Mesenchymal stem cell (in vitro differentiated cells and primary cell): Measurements from ENCODE around the gene RECQL.

ENCODE experiments used
- DNase-seq: peaks from one replicate; pipeline ENCODE4 v3.0.0-alpha.2; 2013
- H2AFZ ChIP-seq: one replicate; pipeline ENCODE4 v1.6.1; 2013; ENCODE audit warnings: low read depth, mild to moderate bottlenecking, control low read depth, inconsistent platforms, low read length, moderate library complexity
- H2AK5ac ChIP-seq: 2 replicates; pipeline ENCODE4 v1.6.1; 2013; ENCODE audit warnings: low read length, moderate library complexity, mild to moderate bottlenecking, inconsistent platforms; ENCODE audit not compliant: severe bottlenecking
- H2BK120ac ChIP-seq: one replicate; pipeline ENCODE4 v1.6.1; 2013; ENCODE audit warnings: low read depth, mild to moderate bottlenecking, inconsistent platforms, low read length, moderate library complexity
- H2BK12ac ChIP-seq, 2 experiments: one replicate each; pipeline ENCODE4 v1.6.1; 2013; ENCODE audit warnings: inconsistent platforms in 2 of 2, low read length in 2 of 2, mild to moderate bottlenecking in 2 of 2, moderate library complexity in 2 of 2, control low read depth in 1 of 2
- H2BK15ac ChIP-seq: one replicate; pipeline ENCODE4 v1.6.1; 2013; ENCODE audit warnings: mild to moderate bottlenecking, low read depth, inconsistent platforms; ENCODE audit not compliant: poor library complexity, severe bottlenecking
- H2BK5ac ChIP-seq: 2 replicates; pipeline ENCODE4 v1.6.1; 2013; ENCODE audit warnings: low read depth, mild to moderate bottlenecking, low read length, control low read depth, inconsistent platforms; ENCODE audit not compliant: poor library complexity, severe bottlenecking
- H3K14ac ChIP-seq, 2 experiments: one replicate each; pipeline ENCODE4 v1.6.1; 2013; ENCODE audit warnings: inconsistent platforms in 2 of 2, low read length in 2 of 2, control low read depth in 1 of 2, mild to moderate bottlenecking in 1 of 2, moderate library complexity in 1 of 2
- H3K18ac ChIP-seq, 2 experiments: one replicate each; pipeline ENCODE4 v1.6.1; 2013; ENCODE audit warnings: inconsistent platforms in 2 of 2, low read length in 2 of 2, control low read depth in 1 of 2, low read depth in 1 of 2, mild to moderate bottlenecking in 1 of 2
- H3K23ac ChIP-seq, 2 experiments: one replicate each; pipeline ENCODE4 v1.6.1; 2013; ENCODE audit warnings: inconsistent platforms in 2 of 2, low read length in 2 of 2, mild to moderate bottlenecking in 2 of 2, moderate library complexity in 2 of 2, control low read depth in 1 of 2
- H3K27ac ChIP-seq: 2 replicates; pipeline ENCODE4 v1.5.1; 2013; ENCODE audit warnings: mild to moderate bottlenecking, moderate library complexity, low read length, control low read depth, inconsistent platforms; ENCODE audit not compliant: poor library complexity, severe bottlenecking
- H3K27me3 ChIP-seq, 2 experiments: 2 replicates each; pipeline versions ENCODE4 v1.6.1 to v1.7.0; 2013; ENCODE audit warnings: low read length in 2 of 2, mild to moderate bottlenecking in 2 of 2, moderate library complexity in 2 of 2, control low read depth in 1 of 2, inconsistent platforms in 1 of 2; ENCODE audit not compliant: control insufficient read depth in 1 of 2, insufficient read depth in 1 of 2
- H3K36me3 ChIP-seq, 2 experiments: 2 replicates each; pipeline versions ENCODE4 v1.6.1 to v1.7.0; 2013; ENCODE audit warnings: low read length in 2 of 2, control low read depth in 1 of 2, inconsistent platforms in 1 of 2, low read depth in 1 of 2, mild to moderate bottlenecking in 1 of 2; ENCODE audit not compliant: insufficient read depth in 2 of 2, control insufficient read depth in 1 of 2
- H3K4ac ChIP-seq, 2 experiments: one replicate each; pipeline ENCODE4 v1.6.1; 2013; ENCODE audit warnings: inconsistent platforms in 2 of 2, low read length in 2 of 2, mild to moderate bottlenecking in 2 of 2, moderate library complexity in 2 of 2, control low read depth in 1 of 2, low read depth in 1 of 2
- H3K4me1 ChIP-seq: 2 replicates; pipeline ENCODE4 v1.6.1; 2013; ENCODE audit warnings: low read depth, low read length, control low read depth; ENCODE audit not compliant: control insufficient read depth, insufficient read depth
- H3K4me2 ChIP-seq: 2 replicates; pipeline ENCODE4 v1.6.1; 2013; ENCODE audit warnings: low read length, mild to moderate bottlenecking, inconsistent platforms; ENCODE audit not compliant: poor library complexity, severe bottlenecking
- H3K4me3 ChIP-seq, 2 experiments: 2 replicates each; pipeline versions ENCODE4 v1.5.1 to v1.7.0; 2013; ENCODE audit warnings: low read length in 2 of 2, mild to moderate bottlenecking in 2 of 2, control low read depth in 1 of 2, low read depth in 1 of 2; ENCODE audit not compliant: insufficient read depth in 1 of 2
- H3K79me1 ChIP-seq: replicated peaks from 2 replicates; pipeline ENCODE4 v1.6.1; 2013; ENCODE audit warnings: mild to moderate bottlenecking, control low read depth, low read length, inconsistent platforms; ENCODE audit not compliant: poor library complexity, severe bottlenecking
- H3K9ac ChIP-seq: 2 replicates; pipeline ENCODE4 v1.7.0; 2013; ENCODE audit warnings: mild to moderate bottlenecking, low read length, moderate library complexity
- H3K9me3 ChIP-seq: 2 replicates; pipeline ENCODE4 v1.7.0; 2013; ENCODE audit warnings: mild to moderate bottlenecking, low read length; ENCODE audit not compliant: control insufficient read depth
- H4K8ac ChIP-seq: one replicate; pipeline ENCODE4 v1.6.1; 2013; ENCODE audit warnings: inconsistent platforms, mild to moderate bottlenecking, low read length, moderate library complexity
- H4K91ac ChIP-seq: one replicate; pipeline ENCODE4 v1.6.1; 2013; ENCODE audit warnings: mild to moderate bottlenecking, low read length, inconsistent platforms
- WGBS: methylation state at CpG from one replicate; pipeline ENCODE4 v1.1.7; 2013; ENCODE audit warnings: mixed read lengths; 5-methylcytosine and 5-hydroxymethylcytosine counted together

RECQL gene

GRCh38 chr12:21500786-21501257 lies 613 bp downstream of the RECQL start:
- no peak overlapping the region for H2BK12ac ChIP-seq
- H4K8ac ChIP-seq, result peak overlapping the region; percentile 10
- H3K4me2 ChIP-seq, result peak overlapping the region; percentile 84
- peaks cover 11% of the 10 kb centered on the region for H3K79me1 ChIP-seq
- WGBS, result 18% methylated on average over 7 of the region's 8 CpGs
- no peak overlapping the region for H2AK5ac ChIP-seq
- H2BK15ac ChIP-seq, result no peak overlapping the region
- peak overlapping the region in 1 of 2 experiments; percentile 28 for H3K18ac ChIP-seq
- peaks cover 7% of the 10 kb centered on the region for H3K4me1 ChIP-seq
- H2BK120ac ChIP-seq, result no peak overlapping the region
- H4K91ac ChIP-seq, result no peak overlapping the region
- no peaks in the 10 kb centered on the region for H3K9me3 ChIP-seq
- peak overlapping the region; percentile 54 to 91 for H3K4me3 ChIP-seq
- no peak overlapping the region for H3K23ac ChIP-seq
- no peak overlapping the region for H3K14ac ChIP-seq
- peaks cover 2 to 39% of the 10 kb centered on the region in 2 experiments for H3K36me3 ChIP-seq
- H2AFZ ChIP-seq, result peak overlapping the region; percentile 91
- peak overlapping the region in 1 of 2 experiments; percentile 80 for H3K4ac ChIP-seq
- H3K27me3 ChIP-seq, result no peaks in the 10 kb centered on the region
- H3K27ac ChIP-seq, result peak overlapping the region; percentile 80
- H2BK5ac ChIP-seq, result no peak overlapping the region
- DNase-seq, result peak; percentile 3
- peak overlapping the region; percentile 99 for H3K9ac ChIP-seq

GRCh38 chr12:21499765-21500164 lies 1.7 kb downstream of the RECQL start:
- Histone ChIP-seq H3K79me1 (peaks cover 14% of the 10 kb centered on the region), H3K14ac (no peak overlapping the region), H2BK5ac (no peak overlapping the region), H3K18ac (no peak overlapping the region), H3K9me3 (no peaks in the 10 kb centered on the region), H4K8ac (no peak overlapping the region), H3K9ac (peak overlapping the region; percentile 99), H2AK5ac (no peak overlapping the region), H3K23ac (no peak overlapping the region), H3K4me1 (peaks cover 7% of the 10 kb centered on the region), H3K4ac (no peak overlapping the region), H3K27me3 (no peaks in the 10 kb centered on the region), H3K36me3 (peaks cover 2 to 48% of the 10 kb centered on the region in 2 experiments), H2BK15ac (no peak overlapping the region), H2AFZ (no peak overlapping the region), H4K91ac (no peak overlapping the region), H2BK12ac (no peak overlapping the region), H2BK120ac (no peak overlapping the region), H3K4me3 (peak overlapping the region in 1 of 2 experiments; percentile 91), H3K4me2 (no peak overlapping the region), H3K27ac (no peak overlapping the region)
- no peak for DNase-seq
- WGBS, result 77% methylated on average over 2 of the region's 2 CpGs

DNA sequence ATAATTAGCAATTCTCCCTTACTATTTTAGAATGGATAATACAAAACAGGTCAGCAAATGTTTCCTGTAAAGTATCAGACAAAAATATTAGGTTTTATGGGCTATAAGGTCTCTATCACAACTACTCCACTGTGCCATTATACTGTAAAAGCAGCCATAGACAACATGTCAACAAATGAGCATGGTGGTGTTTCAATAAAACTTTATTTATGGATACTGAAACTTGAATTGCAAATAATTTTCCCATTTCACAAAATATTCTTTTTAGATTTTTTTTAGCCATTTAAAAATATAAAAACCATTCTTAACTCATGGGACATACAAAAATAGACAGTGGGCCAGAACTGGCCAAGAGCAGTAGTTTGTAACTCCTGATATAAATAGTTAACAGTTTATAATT lies 15.4 kb downstream of the RECQL start:
- Histone ChIP-seq H2AFZ (no peak overlapping the region), H3K27me3 (no peaks in the 10 kb centered on the region), H3K4ac (no peak overlapping the region)

GRCh38 chr12:21483531-21483930 lies 17.9 kb downstream of the RECQL start:
- Histone ChIP-seq H2BK15ac (no peak overlapping the region), H3K27me3 (no peaks in the 10 kb centered on the region), H3K23ac (no peak overlapping the region), H3K4me2 (no peak overlapping the region), H2AFZ (no peak overlapping the region), H4K91ac (no peak overlapping the region), H4K8ac (no peak overlapping the region), H2AK5ac (no peak overlapping the region), H2BK120ac (no peak overlapping the region), H3K36me3 (peaks cover 13 to 88% of the 10 kb centered on the region in 2 experiments), H3K4me1 (no peaks in the 10 kb centered on the region), H3K4ac (no peak overlapping the region), H2BK12ac (no peak overlapping the region), H2BK5ac (no peak overlapping the region), H3K4me3 (no peak overlapping the region), H3K14ac (no peak overlapping the region), H3K79me1 (peaks cover 12% of the 10 kb centered on the region), H3K9me3 (no peaks in the 10 kb centered on the region), H3K27ac (no peak overlapping the region), H3K9ac (no peak overlapping the region), H3K18ac (no peak overlapping the region)
- DNase-seq, result no peak
- 100% methylated on average over 2 of the region's 3 CpGs for WGBS

More for the DNA sequence above, 15.4 kb downstream of the RECQL start:
- no peak overlapping the region for H3K14ac ChIP-seq
- H2BK12ac ChIP-seq, result no peak overlapping the region
- H3K23ac ChIP-seq, result no peak overlapping the region
- H2BK5ac ChIP-seq, result no peak overlapping the region
- no peak overlapping the region for H2BK15ac ChIP-seq
- no peak for DNase-seq
- H3K4me3 ChIP-seq, result no peak overlapping the region
- no peak overlapping the region for H2BK120ac ChIP-seq
- H3K9me3 ChIP-seq, result no peaks in the 10 kb centered on the region
- peaks cover 16% of the 10 kb centered on the region for H3K79me1 ChIP-seq
- H4K91ac ChIP-seq, result no peak overlapping the region
- peaks cover 3 to 90% of the 10 kb centered on the region in 2 experiments for H3K36me3 ChIP-seq
- H3K18ac ChIP-seq, result no peak overlapping the region
- H3K4me2 ChIP-seq, result no peak overlapping the region
- no peaks in the 10 kb centered on the region for H3K4me1 ChIP-seq
- no peak overlapping the region for H3K9ac ChIP-seq
- H3K27ac ChIP-seq, result no peak overlapping the region
- no peak overlapping the region for H2AK5ac ChIP-seq
- H4K8ac ChIP-seq, result no peak overlapping the region
